ENCODE data around the gene NES. TPM values are rescaled to one million over a fixed set of nuclear protein-coding genes. Genes with fewer than 3 reads are reported as not detected.

Gene NES
- total and polyA plus RNA-seq, 2 of the 8 experiments (the other 6 are each of a cell fraction or from before 2014, with no cell fraction given) = 13.3 to 135 TPM

DNA sequence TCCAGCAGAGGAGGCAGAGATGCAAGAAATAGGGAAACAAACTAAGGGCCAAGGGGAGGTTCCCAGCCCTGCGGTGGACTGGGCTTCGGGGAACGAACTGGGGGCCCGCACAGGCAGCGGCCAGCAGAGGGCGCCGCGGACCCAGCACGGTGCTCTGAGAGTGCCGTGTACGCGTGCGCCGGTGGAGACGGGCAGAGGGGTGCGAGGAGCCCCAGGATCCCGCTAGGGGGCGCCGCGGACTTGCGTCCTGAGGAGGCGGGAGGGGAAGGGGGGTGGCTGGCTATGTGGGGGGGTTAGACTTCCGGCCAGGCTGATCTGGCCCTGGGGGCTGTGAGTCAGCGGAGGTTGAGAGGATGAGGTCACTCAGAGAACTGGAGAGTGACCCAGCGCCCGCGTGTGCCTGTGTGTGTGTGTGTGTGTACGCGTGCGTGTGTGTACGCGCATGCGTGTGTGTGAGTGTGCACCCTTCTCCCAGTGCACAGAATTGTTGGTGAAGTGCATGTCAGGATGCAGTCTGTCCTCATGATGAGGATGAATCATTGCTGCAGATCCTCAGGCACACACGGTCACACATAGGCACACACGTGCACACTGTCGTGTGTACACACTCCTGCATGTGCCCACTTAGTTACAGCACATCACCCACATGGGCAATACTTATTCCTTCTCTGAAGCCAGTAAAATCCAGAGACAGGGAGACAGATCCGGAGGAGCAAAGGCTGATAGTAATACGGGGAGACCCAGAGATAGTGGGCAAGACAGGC lies 17.0 kb downstream of the NES start (continued):
- TF ChIP-seq NANOG (IDR thresholded peaks at IDR 0.05; ENCODE audit: insufficient read depth, low read depth, low read length, poor library complexity, severe bottlenecking) (peak; percentile 47), JUN (IDR thresholded peaks at IDR 0.05; ENCODE audit: low read depth, low read length) (peak; percentile 87; the same call in 1 of the 2 replicates), GABPA (IDR thresholded peaks at IDR 0.05; ENCODE audit: borderline replicate concordance, insufficient read depth, low read length) (0 out of 2 replicates have a peak, but pooled peaks have one; percentile 41), CBX8 (IDR thresholded peaks at IDR 0.05; ENCODE audit: borderline replicate concordance, low read depth, low read length) (no peak), EZH2 (IDR thresholded peaks at IDR 0.05; ENCODE audit: low read depth, low read length, severe bottlenecking) (no peak), USF2 (IDR thresholded peaks at IDR 0.05; ENCODE audit: low read length) (no peak), SIN3A (conservative IDR thresholded peaks at IDR 0.05 in 1 of 2, IDR thresholded peaks at IDR 0.05 in 1 of 2; ENCODE audit: low read depth in 1 of 2, low read length in 2 of 2) (peak in 1 of 2 experiments; percentile 80; a peak in 2 of 4 replicates)
